HUDEP-2 (cell line): ENCODE measurements around the gene SCUBE3.

Source experiments
- DNase-seq, 76 experiments: peaks; one replicate each; lab custom pipeline; 2025; ENCODE audit not compliant: unreplicated experiment in 76 of 76; lab: John Stamatoyannopoulos, UW

SCUBE3 gene

GRCh38 chr6:35181308-35181932, 32.3 kb upstream of the SCUBE3 start:
- DNase-seq = no peak

- DNase-seq = peak in 40 of 76 experiments; percentile 12 to 54 (median 36)
These were observed 31.7 kb upstream of the SCUBE3 start for GRCh38 chr6:35181933-35182612.

GRCh38 chr6:35183281-35183680, 30.5 kb upstream of the SCUBE3 start:
- no peak for DNase-seq

GRCh38 chr6:35183935-35184334, 29.8 kb upstream of the SCUBE3 start:
- peak in 12 of 76 experiments; percentile 15 to 65 (median 44) for DNase-seq

GRCh38 chr6:35184580-35185301, 29.0 kb upstream of the SCUBE3 start:
- no peak for DNase-seq

- peak in 1 of 76 experiments; percentile 16 for DNase-seq
These were observed 28.5 kb upstream of the SCUBE3 start for GRCh38 chr6:35185302-35185681.

GRCh38 chr6:35185971-35186370, 27.8 kb upstream of the SCUBE3 start:
- no peak for DNase-seq

GRCh38 chr6:35186571-35186970, 27.2 kb upstream of the SCUBE3 start:
- DNase-seq = no peak

- DNase-seq = no peak
These were observed 24.9 kb upstream of the SCUBE3 start for GRCh38 chr6:35188886-35189285.

GRCh38 chr6:35190306-35190705, 23.4 kb upstream of the SCUBE3 start:
- DNase-seq = no peak

GRCh38 chr6:35191889-35192288, 21.9 kb upstream of the SCUBE3 start:
- DNase-seq = no peak

- no peak for DNase-seq
These were observed 21.4 kb upstream of the SCUBE3 start for GRCh38 chr6:35192301-35192860.

GRCh38 chr6:35194390-35194789, 19.4 kb upstream of the SCUBE3 start:
- no peak for DNase-seq

- DNase-seq = no peak
These were observed 18.5 kb upstream of the SCUBE3 start for GRCh38 chr6:35195120-35195780.

GRCh38 chr6:35197196-35197595, 16.6 kb upstream of the SCUBE3 start:
- no peak for DNase-seq

GRCh38 chr6:35199866-35200265, 13.9 kb upstream of the SCUBE3 start:
- no peak for DNase-seq

GRCh38 chr6:35202066-35202546, 11.7 kb upstream of the SCUBE3 start:
- DNase-seq = peak in 2 of 76 experiments; percentile 19 to 35

- DNase-seq = no peak
These were observed 10.5 kb upstream of the SCUBE3 start for GRCh38 chr6:35203152-35203670.

- DNase-seq = no peak
These were observed 10.1 kb upstream of the SCUBE3 start for GRCh38 chr6:35203680-35204079.

- DNase-seq = no peak
These were observed 7.4 kb upstream of the SCUBE3 start for GRCh38 chr6:35206346-35206745.

GRCh38 chr6:35208419-35208818, 5.3 kb upstream of the SCUBE3 start:
- no peak for DNase-seq
